ENCODE results near the gene MRPL9.

DNA sequence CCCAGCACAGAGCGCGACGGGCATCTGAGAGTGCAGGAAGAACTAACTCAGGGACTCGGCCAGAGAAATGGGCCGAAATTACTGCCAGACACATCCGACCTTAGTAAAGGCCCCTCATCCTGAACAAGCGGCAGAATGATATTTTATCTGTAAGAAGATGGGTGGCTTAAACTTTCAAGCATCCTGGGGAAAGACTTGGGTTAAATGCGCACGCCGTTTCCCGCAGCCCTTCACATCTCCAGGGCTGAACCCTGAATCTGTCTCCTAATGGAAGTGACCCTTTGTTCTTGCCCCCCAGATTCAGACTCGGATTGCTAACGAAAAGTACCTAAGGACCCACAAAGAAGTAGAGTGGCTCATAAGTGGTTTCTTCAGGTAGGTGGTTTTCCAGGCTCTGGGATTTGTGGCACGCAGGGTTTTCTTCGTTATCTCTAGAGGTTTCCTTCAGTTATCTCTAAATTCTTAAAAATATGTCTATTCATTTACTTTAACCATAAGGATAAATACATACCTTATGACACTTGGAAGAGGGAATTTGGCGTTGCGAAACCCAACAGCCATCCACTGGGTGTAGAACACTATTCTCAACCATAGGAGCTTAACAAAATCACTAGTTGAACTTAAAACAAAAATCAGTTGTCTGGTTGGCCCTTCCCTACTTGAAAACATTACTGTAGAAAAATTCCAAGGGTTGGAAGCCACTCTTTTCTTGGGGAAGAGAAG is 41.3 kb downstream of the MRPL9 start:
- no peak for TF ChIP-seq EZH2phosphoT487 (conservative IDR thresholded peaks at IDR 0.05; ENCODE audit: low read length)
- TF ChIP-seq, protein P1, sequence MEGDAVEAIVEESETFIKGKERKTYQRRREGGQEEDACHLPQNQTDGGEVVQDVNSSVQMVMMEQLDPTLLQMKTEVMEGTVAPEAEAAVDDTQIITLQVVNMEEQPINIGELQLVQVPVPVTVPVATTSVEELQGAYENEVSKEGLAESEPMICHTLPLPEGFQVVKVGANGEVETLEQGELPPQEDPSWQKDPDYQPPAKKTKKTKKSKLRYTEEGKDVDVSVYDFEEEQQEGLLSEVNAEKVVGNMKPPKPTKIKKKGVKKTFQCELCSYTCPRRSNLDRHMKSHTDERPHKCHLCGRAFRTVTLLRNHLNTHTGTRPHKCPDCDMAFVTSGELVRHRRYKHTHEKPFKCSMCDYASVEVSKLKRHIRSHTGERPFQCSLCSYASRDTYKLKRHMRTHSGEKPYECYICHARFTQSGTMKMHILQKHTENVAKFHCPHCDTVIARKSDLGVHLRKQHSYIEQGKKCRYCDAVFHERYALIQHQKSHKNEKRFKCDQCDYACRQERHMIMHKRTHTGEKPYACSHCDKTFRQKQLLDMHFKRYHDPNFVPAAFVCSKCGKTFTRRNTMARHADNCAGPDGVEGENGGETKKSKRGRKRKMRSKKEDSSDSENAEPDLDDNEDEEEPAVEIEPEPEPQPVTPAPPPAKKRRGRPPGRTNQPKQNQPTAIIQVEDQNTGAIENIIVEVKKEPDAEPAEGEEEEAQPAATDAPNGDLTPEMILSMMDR (IDR thresholded peaks at IDR 0.05; ENCODE audit: insufficient read depth, low read length, poor library complexity, severe bottlenecking), result no peak
